Measurements from ENCODE around the gene RYR3.
"Not testable (repeated sequence)": the region's sequence is repeated elsewhere in the genome, so short reads cannot be mapped to it uniquely, and the experiment has no call there.

Gene RYR3

DNA sequence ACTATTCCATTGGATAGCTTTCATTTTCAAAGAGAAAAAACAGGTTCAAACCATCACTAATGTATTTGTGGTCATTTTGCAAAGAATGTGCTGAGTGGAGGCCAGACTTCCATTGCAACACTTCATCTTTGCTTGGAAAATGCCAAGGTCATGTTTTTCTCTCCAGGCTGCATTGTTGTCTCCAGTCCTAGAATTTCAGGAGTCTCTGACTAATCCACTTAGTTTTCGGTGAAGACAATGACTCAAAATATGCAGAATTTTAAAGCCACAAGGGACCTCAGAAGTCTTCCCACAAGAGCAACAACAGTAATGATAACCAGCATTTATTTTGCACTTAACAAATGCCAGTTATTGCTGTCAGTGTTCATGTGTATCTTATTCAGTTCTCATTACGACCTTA, 277.0 kb downstream of the RYR3 start:
- DNase-seq (ENCODE audit: low read depth): no peak
- H3K4me3 ChIP-seq (ENCODE audit: low read depth, low read length): no peak overlapping the region
- TF ChIP-seq, protein P1, sequence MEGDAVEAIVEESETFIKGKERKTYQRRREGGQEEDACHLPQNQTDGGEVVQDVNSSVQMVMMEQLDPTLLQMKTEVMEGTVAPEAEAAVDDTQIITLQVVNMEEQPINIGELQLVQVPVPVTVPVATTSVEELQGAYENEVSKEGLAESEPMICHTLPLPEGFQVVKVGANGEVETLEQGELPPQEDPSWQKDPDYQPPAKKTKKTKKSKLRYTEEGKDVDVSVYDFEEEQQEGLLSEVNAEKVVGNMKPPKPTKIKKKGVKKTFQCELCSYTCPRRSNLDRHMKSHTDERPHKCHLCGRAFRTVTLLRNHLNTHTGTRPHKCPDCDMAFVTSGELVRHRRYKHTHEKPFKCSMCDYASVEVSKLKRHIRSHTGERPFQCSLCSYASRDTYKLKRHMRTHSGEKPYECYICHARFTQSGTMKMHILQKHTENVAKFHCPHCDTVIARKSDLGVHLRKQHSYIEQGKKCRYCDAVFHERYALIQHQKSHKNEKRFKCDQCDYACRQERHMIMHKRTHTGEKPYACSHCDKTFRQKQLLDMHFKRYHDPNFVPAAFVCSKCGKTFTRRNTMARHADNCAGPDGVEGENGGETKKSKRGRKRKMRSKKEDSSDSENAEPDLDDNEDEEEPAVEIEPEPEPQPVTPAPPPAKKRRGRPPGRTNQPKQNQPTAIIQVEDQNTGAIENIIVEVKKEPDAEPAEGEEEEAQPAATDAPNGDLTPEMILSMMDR (IDR thresholded peaks at IDR 0.05; ENCODE audit: low read depth, low read length, missing control alignments): no peak

DNA sequence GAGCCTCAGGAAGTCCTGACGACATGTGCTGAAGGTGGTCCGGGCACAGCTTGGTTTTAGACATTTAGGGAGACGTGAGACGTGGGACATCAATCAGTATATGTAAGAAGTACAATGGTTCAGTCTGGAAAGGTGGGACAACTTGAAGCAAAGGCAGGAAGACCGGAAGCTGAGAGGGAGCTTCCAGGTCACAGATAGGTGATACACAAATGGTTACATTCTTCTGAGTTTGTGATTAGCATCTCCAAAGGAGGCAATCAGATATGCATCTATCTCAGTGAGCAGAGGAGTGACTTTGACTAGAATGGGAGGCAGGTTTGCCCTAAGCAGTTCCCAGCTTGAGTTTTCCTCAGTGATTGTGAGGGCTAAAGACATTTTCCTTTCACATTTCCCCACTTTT, 282.1 kb downstream of the RYR3 start:
- H3K4me3 ChIP-seq (ENCODE audit: low read depth, low read length): no peak overlapping the region
- TF ChIP-seq, protein P1 (IDR thresholded peaks at IDR 0.05; ENCODE audit: low read depth, low read length, missing control alignments): no peak
- no peak for DNase-seq (ENCODE audit: low read depth)

DNA sequence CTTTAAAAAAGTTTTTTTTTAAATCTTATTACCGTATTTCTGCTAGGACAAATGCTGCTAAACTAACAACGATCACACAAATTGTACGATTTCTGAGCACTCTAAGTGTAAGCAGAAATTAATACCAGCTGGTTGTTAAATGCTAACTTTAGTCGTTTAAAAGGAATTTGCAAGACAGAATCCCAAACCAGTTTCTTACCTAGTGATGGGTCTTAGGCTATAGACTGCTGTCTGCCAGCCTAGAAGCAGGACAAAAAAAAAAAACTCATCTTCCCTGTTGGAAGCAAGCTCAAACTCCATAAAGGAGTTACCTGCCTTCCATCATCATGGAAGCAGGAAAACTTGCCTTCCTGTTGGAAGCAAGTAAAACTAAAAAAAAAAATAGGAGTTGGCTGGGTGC, 287.6 kb downstream of the RYR3 start:
- H3K4me3 ChIP-seq (ENCODE audit: low read depth, low read length); DNase-seq (ENCODE audit: low read depth): not testable (repeated sequence)

DNA sequence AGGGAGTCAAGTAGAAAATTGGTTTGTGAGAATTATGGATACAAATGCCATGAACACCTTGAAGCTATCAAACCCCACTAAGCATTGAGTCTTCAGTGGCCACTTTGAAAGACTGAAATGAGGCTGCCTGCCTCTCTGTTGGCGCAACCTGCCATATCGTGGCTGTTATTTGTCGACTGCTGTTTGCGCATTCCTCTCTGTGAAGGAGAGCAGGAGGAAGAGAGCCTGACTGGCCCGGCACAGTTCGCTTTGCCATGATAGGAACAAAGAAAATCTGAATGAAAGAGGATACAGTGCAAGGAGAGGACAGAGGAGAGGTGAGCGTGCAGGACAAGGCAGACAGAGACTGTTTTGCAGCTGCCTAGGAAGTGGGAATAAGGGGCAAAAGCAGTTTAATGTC, 289.4 kb downstream of the RYR3 start:
- no peak for DNase-seq (ENCODE audit: low read depth)
- TF ChIP-seq, protein P1 (IDR thresholded peaks at IDR 0.05; ENCODE audit: low read depth, low read length, missing control alignments): no peak

DNA sequence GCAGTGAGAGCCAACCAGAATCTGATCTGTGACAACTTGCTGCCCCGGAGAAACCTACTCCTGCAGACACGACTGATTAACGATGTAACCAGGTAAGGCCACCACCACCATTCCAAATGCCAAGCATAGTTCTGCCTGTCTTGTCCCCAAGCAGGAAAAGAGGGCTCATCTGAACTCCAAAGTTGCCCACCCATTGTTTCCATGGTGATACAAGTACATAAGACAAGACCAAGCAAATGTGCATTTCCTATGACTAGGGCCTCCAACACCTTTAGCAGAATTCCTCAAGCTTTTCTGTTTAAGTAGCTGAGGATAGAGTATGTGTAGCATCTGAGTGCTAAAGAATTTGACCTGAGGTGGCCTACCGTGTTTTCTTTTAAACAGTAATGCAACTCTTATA, 290.7 kb downstream of the RYR3 start:
- TF ChIP-seq, protein P1 (IDR thresholded peaks at IDR 0.05; ENCODE audit: low read depth, low read length, missing control alignments): no peak
- no peak overlapping the region for H3K4me3 ChIP-seq (ENCODE audit: low read depth, low read length)
- DNase-seq (ENCODE audit: low read depth): no peak

More for the DNA sequence above, 289.4 kb downstream of the RYR3 start:
- no peak overlapping the region for H3K4me3 ChIP-seq (ENCODE audit: low read depth, low read length)

DNA sequence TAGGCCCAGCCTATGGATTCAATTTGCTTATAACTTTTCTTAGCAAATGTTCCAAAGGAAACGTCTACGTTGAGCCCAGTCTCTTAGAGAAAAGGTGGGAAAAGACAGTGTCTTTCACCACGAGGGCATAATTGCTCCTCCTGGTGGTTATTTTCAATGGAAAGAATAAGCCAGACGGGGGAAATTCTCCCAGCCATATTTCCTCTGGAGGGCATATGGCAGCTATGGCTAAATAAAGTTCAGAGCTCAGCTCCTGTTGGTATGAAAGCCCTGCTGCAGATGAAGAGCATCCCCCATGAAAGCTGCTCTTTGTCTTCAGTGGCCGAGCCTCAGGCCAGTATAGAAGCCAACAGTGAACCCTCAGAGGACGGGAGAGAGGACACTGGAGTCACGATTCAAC, 297.9 kb downstream of the RYR3 start:
- no peak overlapping the region for H3K4me3 ChIP-seq (ENCODE audit: low read depth, low read length)
- no peak for DNase-seq (ENCODE audit: low read depth)
- TF ChIP-seq, protein P1 (IDR thresholded peaks at IDR 0.05; ENCODE audit: low read depth, low read length, missing control alignments): no peak

DNA sequence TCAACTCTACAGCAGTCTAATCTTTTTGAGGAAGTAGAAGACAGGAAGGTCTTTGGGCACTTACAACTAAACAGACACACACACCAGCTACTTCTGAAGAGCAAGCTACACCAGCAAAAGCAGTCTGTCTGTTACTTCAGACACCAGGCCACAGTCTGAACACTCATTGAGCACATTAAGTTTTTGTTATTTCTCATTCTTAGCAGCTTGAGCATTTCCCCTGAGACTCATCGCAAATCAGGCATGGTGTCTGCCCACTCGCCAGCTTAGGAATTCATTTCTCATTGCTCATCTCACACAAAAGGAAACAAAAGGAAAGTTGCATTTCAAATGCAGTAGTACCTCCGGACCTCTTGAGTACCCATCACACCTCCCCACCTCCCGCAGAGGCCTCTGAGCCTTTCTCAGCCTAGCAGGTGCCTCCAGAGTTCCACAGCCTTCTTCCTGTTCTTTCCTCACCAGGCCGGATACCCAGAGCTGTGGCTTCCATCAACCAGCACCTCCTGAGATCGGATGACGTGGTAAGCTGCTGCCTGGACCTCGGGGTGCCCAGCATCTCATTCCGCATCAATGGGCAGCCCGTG, 302.0 kb downstream of the RYR3 start:
- DNase-seq (ENCODE audit: low read depth): no peak
- H3K4me3 ChIP-seq (ENCODE audit: low read depth, low read length): no peak overlapping the region
- TF ChIP-seq, protein P1 (IDR thresholded peaks at IDR 0.05; ENCODE audit: low read depth, low read length, missing control alignments): no peak
